Umbilical cord (tissue), 2 donors: ENCODE results near the gene SNRPA. TPM values are rescaled to one million over a fixed set of nuclear protein-coding genes. Genes with fewer than 3 reads are reported as not detected.
"Not testable (repeated sequence)": the region's sequence is repeated elsewhere in the genome, so short reads cannot be mapped to it uniquely, and the experiment has no call there.

Experiments
- DNase-seq: peaks from one replicate; pipeline ENCODE4 v3.0.0-alpha.2; 2015; ENCODE audit warnings: low spot score
- total RNA-seq: library from RNA; depleted of rRNA; stranded (reverse); fragments of >200 nt; gene quantifications from one replicate; pipeline ENCODE4 v1.2.3, GENCODE V29; 2014; ENCODE audit warnings: low replicate concordance; ENCODE audit not compliant: insufficient read depth

The SNRPA gene
- total RNA-seq, 1 donor from 2014 or later = 11.1 TPM

GRCh38 chr19:40744554-40745401, 6.2 kb upstream of the SNRPA start:
- no peak for DNase-seq

GRCh38 chr19:40745402-40745780, 5.6 kb upstream of the SNRPA start:
- peak; percentile 38 for DNase-seq

- no peak for DNase-seq
Measured at GRCh38 chr19:40747536-40747935, 3.5 kb upstream of the SNRPA start.

- peak; percentile 100 for DNase-seq
Measured at GRCh38 chr19:40750058-40750873, 737 bp upstream of the SNRPA start, which contains the start of gene ACTMAP. TSS of gene ACTMAP (minus strand) at chr19:40750477. CDS start at chr19:40749803, 674 bp downstream.

GRCh38 chr19:40752257-40752781, 1.3 kb downstream of the SNRPA start:
- DNase-seq = no peak

- no peak for DNase-seq
Measured at GRCh38 chr19:40754611-40755247, 3.7 kb downstream of the SNRPA start.

GRCh38 chr19:40755248-40755624, 4.2 kb downstream of the SNRPA start:
- no peak for DNase-seq

GRCh38 chr19:40755791-40756190, 4.8 kb downstream of the SNRPA start:
- no peak for DNase-seq

- DNase-seq = no peak
Measured at GRCh38 chr19:40756502-40757110, 5.6 kb downstream of the SNRPA start.

- no peak for DNase-seq
Measured at GRCh38 chr19:40758491-40758890, 7.5 kb downstream of the SNRPA start.

- no peak for DNase-seq
Measured at GRCh38 chr19:40759352-40759751, 8.3 kb downstream of the SNRPA start.

- DNase-seq = no peak
Measured at GRCh38 chr19:40762754-40763470, 11.9 kb downstream of the SNRPA start.

- no peak for DNase-seq
Measured at GRCh38 chr19:40763526-40763925, 12.5 kb downstream of the SNRPA start.

GRCh38 chr19:40763963-40764362, 13.0 kb downstream of the SNRPA start:
- DNase-seq = no peak

- not testable (repeated sequence) for DNase-seq
Measured at GRCh38 chr19:40766385-40766784, 15.4 kb downstream of the SNRPA start.

- DNase-seq = no peak
Measured at GRCh38 chr19:40768869-40769268, 17.9 kb downstream of the SNRPA start.

- DNase-seq = not testable (repeated sequence)
Measured at GRCh38 chr19:40771101-40771862, 20.3 kb downstream of the SNRPA start.

GRCh38 chr19:40774916-40775631, 24.1 kb downstream of the SNRPA start, which contains the start of gene MIA:
TSS of gene MIA (plus strand) at chr19:40775521. CDS start at chr19:40775543, 22 bp downstream.
- DNase-seq = no peak

- no peak for DNase-seq
Measured at GRCh38 chr19:40775632-40776022, 24.6 kb downstream of the SNRPA start.
